Activated CD4-positive, alpha-beta T cell treated with anti-CD3 and anti-CD28 coated beads for 24 hours (primary cell): ENCODE results near the gene EPN2.

Source experiments
- DNase-seq, 2 donors: peaks; one replicate each; pipeline ENCODE4 v3.0.0-alpha.2; 2020; ENCODE audit warnings: low read depth in 2 of 2

EPN2 gene

DNA sequence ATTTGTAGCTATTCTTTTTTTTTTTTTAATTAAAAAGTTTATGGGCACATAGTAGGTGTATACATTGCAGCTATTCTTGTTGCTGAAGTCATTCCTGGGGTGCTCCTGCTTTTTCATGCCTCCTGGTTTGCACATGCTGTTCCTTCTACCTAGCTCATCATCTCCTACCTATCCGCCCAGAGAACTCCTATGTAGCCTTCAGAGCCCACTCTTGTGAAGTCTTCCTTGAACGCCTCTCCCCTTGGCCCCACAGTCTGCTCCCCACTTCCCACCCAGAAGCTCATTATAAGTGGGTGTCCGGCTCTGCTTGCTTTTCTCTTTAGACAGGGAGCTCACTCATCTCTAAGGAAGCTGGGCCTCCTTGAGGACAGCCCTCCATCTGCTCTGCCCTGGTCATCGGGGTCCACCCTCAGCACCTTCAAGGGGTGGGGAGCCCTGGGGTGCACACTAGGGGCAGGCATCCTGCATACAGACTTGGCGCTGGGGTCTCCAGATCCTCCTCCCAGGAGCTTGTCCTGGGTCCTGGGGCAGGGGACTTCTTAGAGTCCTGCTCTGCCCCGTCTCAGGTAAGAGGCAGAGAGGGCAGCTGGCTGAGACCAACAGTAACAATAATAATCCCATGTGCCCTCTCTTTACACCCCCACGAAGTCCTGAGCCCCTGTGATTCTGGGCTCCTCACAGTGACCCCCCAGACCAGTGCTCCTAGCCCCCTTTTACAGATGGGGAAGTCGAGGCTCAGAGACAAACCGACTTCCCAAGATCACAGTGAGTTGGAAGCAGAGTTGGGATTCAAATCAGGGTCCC lies 128.9 kb downstream of the EPN2 start:
- no peak for DNase-seq

DNA sequence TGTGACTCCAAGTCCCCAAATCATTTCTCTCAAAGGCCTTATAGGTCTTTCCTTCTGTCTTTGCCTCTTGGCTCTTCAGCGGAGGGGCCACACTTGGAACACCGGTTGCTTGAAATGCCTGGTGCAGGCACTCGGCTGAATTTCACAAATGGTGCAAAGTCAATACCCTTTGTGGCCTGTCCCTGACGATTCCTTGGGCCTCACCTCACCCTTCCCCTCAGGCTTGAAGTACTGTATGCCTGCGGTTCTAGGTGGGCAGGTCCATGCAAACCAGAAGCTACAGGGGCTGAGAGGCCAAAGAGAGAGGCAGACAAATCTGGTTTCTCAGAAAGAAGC lies 129.4 kb downstream of the EPN2 start:
- no peak for DNase-seq

DNA sequence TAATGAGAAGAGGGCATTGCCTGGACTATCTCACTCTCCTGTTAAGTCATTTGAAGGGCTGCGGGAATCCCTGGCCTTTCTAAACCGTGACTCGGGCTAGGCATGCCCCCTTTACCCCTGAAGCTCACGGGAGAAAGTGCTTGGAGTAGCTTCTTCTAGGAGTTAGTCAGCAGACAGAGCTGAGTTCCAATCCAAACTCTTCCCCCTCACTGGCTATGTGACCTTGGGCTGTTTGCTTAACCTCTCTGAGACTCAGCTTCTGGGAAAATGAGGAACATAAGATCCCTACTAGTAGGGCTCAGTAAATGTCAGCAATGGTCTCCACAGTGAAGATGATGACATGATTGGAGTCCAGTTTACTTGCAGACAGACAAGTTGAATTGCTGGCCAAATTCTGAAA lies 131.1 kb downstream of the EPN2 start:
- no peak for DNase-seq

DNA sequence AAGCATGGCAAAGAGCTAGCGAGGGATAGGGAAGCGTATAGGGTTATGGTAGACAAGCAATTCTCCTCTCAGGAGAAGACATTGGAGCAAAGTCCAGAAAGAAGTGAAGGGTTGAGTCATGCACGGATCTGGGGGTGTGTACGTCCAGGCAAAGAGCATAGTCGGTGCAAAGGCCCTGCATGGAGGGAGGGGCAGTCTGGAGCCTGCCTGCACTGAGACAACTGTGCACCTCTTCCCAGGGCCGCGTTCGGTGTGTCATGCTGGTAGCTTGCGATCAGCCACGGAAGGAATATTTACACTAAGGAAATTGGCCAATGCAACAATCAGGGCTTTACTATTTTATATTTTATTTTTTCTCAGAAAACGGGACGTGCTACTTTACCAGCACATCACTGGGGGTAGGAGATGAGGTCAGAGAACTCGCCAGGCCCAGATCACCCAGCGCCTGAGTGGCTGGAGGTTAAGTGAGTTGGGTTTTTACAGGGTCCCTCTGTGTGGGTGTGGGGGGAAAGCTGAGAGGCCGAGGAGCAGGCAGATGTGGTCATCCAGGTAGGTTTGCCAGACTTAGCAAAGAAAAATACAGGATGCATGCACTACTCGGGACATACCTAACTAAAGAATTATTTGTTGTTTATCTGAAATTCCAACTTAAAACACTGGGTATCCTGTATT lies 132.1 kb downstream of the EPN2 start:
- no peak for DNase-seq

DNA sequence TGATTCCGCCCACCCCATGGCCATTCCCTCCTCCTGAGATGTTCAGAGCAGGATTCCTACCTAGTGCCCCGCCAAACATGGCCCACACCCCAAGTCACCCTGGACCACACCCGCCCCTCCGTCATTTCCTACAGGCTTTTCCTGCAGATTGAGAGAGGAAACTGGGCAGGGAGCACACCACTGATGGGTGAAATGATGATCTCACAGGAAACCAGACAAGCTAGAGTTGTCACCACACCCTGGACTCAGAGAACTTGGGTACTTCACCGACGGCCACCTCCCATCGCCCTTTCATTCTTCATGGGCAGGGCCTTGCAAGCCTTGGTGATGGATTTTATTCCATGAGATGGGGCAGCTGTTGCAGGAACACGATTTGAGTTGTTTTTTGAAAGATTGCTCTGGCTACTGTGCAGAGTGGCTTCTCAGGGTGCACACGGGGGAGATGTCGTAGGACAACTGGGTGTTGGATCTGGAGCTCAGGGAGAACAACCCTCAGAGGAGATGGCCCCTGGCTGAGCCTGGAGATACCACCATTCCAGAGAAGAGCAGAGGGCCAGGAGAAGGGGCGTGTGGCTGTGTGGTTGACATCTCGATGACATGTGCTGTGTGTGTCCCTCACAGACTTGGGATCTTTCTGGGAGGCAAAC lies 132.8 kb downstream of the EPN2 start:
- DNase-seq = no peak

DNA sequence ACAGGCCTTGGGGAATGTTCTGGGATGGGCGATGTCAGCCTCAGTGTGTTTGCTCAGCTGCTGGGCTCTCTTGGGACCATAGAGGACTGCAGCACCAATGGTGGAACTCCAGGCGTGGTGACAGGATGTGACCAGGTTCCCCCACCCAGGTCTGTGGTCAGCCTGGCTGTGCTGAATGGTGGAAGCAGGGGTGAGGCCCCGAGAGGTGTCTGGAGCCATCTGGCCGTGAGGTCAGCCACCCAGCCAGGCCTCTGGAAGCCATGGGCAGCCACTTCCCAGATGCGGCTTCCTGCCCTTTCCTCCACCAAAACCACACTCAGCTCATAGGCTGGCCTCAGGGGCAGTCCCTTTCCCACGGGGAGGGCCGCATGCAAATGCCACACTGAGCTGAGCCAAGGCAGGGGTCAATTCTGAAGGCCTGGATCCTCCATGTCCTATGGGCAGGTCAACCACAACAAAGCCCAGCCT lies 133.4 kb downstream of the EPN2 start:
- no peak for DNase-seq

DNA sequence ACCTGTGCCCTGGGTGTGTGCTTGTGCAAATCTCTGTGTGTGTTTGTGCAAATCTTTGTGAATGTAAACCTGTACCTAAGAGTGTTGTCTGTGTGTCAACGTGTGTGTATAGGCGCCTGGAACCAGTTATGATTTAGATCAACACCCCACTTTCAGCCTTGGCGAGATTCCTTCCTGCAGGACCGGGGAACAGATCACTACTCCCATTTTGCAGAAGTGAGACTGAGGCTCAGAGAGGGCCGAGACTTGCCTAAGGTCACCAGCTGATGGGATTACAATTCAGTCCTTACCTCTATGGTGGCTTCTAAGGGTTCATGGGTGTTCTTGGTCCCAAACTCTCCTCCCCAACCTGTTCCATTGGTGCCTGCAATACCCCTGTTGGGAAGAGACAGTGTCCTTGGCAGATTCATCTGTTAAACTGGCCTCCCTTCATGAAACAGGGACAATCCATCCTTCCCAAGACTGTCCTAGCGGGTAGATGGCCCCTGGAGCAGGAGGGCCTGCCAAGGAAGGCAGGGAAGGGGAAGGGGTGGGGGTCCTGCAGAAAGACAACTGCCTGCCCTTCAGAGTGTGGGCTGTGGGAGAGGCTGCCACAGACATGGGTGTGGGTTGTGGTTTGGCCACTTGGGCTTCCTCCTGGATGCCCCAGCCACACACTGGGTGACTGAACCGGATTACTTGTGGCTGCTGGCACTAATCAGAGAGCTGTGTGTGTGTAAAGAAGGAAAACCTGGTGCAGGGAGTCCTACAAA lies 134.3 kb downstream of the EPN2 start:
- no peak for DNase-seq

DNA sequence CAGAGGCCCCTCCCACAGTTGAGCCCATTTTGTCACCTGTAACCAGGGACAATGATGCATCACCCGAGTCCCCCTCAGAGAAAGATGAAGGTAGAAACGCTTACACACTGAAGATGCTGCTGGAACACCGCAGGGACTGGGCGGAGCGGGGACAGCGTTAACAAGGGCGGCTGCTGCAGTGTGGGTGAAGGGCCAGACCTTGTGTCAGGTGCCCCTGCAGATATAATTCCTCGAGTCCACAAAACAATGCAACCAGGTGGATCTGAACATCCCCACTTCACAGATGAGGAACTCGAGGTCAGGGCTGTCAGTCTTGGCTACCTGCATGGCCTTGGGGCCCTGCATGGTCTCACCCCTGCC lies 134.8 kb downstream of the EPN2 start:
- no peak for DNase-seq

DNA sequence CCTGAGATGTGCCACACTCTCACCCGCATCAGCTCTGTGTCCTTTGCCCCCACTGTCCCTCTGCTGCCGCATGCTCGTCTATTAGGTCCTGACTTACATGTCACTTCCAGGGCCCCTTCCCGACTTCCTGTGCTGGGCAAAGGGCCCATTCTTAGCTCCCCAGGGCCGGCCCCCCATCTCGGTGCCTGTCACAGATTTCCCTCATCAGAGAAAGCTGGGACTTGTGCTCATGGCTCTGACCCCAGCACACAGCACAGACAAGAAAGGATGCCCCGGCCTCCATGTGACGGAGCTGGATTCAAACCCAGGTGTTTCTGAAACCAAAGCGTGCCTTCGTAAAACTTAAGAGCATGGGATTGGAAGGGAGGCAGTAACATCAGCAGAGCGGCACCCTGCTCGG lies 135.3 kb downstream of the EPN2 start:
- DNase-seq = no peak

DNA sequence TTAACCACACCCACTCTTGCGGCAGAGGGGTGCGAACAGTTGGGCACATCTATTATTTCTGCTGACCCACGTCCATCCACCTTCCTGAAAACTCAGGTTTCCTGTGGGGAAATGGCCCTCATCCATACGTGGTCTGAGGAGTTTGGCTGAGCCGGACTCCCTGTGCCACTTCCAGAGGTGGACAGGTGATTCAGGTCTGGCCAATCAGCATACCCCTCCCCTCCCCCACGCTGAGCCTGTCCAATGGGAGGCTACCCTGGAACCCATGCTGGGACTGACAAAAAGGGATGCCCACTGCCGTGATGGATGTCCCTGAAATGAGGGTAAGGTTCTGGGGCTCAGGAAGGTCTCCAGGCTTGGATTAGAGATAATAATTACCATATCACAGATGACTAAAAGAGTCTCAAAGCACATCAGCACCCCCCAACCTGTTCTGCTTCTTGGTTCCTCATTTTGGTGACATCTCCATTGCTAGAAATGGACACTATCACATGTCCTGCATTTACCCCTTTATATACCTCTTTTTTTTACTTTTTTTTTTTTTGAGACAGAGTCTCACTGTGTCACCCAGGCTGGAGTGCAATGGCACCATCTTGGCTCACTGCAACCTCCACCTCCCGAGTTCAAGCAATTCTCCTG lies 135.8 kb downstream of the EPN2 start:
- DNase-seq = no peak

DNA sequence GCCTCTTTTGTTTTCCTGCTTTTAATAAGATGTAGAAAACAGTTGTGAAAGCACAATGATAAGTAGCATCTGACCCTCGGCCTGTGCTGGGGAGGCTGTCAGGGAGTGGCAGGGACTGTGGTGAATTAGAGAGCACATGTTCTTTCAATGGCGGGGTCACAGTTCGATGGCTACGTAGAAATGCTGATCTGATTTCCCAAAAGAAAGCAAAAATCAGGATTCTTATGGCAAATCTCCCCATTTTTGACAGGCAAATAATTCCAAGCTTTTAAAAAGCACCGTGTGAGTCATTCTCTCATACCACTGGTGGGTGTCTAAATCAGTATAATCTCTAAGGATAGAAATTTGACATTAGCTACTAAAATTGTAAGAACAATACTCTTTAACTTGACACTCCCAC lies 137.0 kb downstream of the EPN2 start:
- no peak for DNase-seq

DNA sequence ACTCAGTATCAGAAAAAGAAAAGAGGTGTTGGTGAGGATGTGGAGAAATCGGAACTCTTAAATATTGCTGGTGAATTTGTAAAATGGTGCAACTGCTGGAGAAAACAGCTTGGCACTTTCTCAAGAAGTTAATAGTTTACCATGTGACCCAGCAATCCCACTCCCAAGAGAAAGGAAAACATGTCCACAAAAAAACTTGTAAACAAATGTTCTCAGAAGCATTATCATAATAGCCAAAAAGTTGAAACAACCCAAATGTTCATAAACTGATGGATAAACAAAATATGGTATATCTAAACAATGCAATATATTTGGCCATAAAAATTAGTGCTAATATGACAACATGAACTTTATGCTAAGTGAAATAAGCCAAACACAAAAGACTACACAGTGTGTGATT lies 138.6 kb downstream of the EPN2 start:
- no peak for DNase-seq

DNA sequence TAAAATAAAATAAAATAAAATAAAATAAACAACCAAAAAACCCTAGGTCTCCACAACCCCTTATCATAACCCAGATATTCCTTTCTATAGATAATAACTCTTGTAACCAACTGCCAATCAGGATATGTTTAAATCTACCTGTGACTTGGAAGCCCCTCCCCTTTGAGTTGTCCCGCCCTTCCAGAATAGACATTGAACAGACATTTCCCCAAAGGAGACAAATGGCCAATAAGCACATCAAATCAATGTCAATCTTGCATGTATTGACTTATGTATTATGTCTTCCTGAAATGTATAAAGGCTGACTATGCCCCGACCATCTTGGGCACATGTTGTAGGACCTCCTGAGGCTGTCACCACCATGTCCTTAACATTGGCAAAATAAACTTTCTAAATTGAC lies 139.6 kb downstream of the EPN2 start:
- no peak for DNase-seq

DNA sequence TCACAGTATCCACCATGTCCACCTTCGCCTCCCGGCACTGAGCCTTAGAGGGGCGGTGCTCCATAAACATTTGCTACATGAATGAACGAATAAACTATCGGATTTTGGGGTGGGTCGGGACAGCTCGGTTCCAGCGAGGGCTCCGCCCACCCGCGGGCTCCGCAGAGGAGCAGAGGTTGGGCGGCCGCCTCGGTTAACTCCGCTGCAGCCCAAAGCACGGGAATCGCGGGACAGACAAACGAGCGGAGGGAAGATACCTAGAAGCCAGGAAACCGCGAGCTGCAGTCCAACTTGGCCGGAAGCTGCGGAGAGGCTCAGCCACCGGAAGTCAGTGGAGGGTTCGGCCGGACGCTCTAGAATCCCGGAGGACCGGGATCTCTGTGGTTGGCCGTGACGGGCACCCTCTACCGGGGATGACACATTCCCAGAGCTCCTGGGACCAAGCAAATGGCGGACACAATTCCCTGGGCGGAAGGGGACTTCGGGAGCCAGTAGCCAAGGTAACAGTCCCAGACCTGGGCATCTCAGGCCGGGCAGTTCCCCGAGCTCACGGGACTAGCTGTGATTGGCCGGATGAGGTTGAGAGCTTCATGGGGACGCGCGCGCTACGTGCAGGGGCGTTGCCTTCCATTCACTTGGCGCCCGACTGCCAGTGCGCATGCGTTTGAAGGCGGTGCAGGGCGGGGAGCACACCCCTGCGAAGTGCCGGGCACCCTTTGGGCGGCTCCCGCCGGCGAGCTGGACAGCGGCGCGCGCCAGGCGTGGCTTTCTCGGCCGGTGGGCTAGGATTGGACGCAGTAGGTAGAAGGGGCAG lies 140.6 kb downstream of the EPN2 start:
- DNase-seq = peak; percentile 85 to 90

DNA sequence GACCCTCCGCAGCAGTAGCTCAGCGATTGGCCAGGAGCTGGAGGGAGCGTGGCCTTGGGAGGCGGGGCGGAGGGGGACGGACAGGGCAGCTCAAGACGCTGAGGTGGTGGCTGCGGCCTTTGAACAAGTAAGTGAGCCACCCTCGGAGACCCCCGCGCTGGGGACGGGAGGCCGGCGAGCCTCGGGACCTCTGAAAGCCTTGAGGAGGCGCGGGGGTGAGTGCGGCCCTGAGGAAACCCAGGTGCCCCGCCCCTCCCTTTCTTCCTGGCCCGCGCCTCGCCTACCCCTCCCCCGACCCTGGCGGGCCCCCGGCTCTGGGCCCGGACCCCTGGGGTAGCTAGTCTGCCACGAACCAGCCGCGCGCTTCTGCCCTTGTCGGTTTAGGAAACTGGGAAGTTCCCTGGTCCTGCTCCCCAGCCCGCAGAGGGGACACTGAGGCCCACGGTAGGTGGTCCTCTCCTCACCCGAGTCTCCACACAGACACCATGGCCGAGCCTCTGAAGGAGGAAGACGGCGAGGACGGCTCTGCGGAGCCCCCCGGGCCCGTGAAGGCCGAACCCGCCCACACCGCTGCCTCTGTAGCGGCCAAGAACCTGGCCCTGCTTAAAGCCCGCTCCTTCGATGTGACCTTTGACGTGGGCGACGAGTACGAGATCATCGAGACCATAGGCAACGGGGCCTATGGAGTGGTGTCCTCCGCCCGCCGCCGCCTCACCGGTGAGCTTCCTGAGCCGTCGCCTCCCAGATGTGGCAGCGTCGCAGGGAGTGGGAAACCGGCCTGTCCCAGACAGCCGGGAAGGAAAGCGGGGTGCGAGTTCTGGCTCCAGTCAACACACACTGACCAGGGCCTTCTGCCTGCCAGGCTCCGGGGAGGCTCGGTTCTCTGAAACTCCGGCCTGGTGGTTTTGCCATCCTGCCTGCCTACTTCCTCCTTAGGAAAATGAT lies 141.5 kb downstream of the EPN2 start, which contains the start of gene MAPK7:
Gene MAPK7 (plus strand): TSS at position 83 of the 945 bp plus-strand sequence. CDS start 403 bp downstream, at position 486.
- DNase-seq = no peak

DNA sequence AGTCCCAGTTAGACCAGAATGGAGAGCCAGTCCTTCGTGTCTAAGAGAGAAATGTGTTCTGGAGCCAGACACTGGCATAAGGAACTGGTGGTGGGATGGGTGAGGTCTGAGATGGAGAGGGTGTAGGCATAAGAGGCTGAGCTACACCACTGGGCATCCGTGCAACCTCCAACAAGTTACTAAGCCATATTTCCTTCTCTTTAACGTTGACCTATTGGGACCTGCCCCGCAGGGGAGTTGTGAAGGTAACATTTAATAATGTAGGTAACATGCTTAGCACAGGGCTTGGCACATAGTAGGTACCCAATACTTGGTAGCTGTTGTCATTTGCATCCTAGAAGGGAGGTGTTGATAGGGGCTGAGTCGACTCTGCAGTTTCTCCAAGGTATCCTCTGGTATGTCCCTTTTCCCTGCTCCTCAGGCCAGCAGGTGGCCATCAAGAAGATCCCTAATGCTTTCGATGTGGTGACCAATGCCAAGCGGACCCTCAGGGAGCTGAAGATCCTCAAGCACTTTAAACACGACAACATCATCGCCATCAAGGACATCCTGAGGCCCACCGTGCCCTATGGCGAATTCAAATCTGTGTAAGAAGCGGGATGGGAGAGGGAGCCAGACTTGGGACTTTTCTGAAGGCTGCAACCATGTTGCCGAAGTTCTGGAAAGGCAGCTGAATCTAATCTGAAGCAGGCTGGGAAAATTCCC lies 142.3 kb downstream of the EPN2 start:
- no peak for DNase-seq

DNA sequence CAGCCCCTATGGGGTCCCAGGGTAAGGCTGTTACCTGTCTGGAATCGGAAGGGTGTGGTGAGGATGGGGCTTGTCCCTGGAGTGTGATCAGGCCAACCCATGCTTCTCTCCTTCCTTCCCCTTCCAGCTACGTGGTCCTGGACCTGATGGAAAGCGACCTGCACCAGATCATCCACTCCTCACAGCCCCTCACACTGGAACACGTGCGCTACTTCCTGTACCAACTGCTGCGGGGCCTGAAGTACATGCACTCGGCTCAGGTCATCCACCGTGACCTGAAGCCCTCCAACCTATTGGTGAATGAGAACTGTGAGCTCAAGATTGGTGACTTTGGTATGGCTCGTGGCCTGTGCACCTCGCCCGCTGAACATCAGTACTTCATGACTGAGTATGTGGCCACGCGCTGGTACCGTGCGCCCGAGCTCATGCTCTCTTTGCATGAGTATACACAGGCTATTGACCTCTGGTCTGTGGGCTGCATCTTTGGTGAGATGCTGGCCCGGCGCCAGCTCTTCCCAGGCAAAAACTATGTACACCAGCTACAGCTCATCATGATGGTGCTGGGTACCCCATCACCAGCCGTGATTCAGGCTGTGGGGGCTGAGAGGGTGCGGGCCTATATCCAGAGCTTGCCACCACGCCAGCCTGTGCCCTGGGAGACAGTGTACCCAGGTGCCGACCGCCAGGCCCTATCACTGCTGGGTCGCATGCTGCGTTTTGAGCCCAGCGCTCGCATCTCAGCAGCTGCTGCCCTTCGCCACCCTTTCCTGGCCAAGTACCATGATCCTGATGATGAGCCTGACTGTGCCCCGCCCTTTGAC lies 143.5 kb downstream of the EPN2 start:
- DNase-seq = no peak

DNA sequence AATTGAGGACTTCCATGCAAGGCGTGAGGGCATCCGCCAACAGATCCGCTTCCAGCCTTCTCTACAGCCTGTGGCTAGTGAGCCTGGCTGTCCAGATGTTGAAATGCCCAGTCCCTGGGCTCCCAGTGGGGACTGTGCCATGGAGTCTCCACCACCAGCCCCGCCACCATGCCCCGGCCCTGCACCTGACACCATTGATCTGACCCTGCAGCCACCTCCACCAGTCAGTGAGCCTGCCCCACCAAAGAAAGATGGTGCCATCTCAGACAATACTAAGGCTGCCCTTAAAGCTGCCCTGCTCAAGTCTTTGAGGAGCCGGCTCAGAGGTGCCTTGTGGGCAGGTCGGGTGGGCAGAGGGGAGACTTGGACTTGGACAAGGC lies 144.2 kb downstream of the EPN2 start:
- DNase-seq = no peak
